K562 (cell line): ENCODE results near the gene TRIM65. TPM values are rescaled to one million over a fixed set of nuclear protein-coding genes. Genes with fewer than 3 reads are reported as not detected.

ENCODE experiments used
- CBX3 ChIP-seq, 2 experiments: IDR thresholded peaks; 1 replicate in 1 of 2; 2 replicates in 1 of 2; pipeline ENCODE4 v1.6.1; 2012; ENCODE audit warnings: inconsistent platforms in 2 of 2, low read length in 2 of 2, borderline replicate concordance in 1 of 2, control low read depth in 1 of 2
- CTBP1 ChIP-seq: fragments of 450-650 bp; IDR thresholded peaks from 2 replicates; pipeline ENCODE4 v1.6.1; 2016; ENCODE audit warnings: borderline replicate concordance
- FOXJ3 ChIP-seq: sonication (generic); formaldehyde crosslinking; IDR thresholded peaks from 2 replicates; pipeline ENCODE4 v1.4.0; 2020; ENCODE audit warnings: mild to moderate bottlenecking, missing genetic modification reagents
- HNRNPUL1 ChIP-seq: fragments of 200-400 bp; formaldehyde crosslinking; IDR thresholded peaks from 2 replicates; pipeline ENCODE4 v1.6.1; 2017; ENCODE audit warnings: low read length
- ID3 ChIP-seq, 2 experiments: fragments of 250-450 bp in 1 of 2; fragments of 450-650 bp in 1 of 2; sonication (Bioruptor Pico) in 1 of 2; IDR thresholded peaks; 2 replicates each; pipeline versions ENCODE4 v1.6.1 to v1.8.0; 2016 to 2021; ENCODE audit warnings: mild to moderate bottlenecking in 2 of 2, moderate library complexity in 2 of 2, missing compliant biosample characterization in 1 of 2, missing genetic modification characterization in 1 of 2
- KLF1 ChIP-seq: fragments of 450-650 bp; IDR thresholded peaks from 2 replicates; pipeline ENCODE4 v1.6.1; 2016; ENCODE audit warnings: missing genetic modification characterization, missing compliant biosample characterization
- MLX ChIP-seq, 2 experiments: fragments of 450-650 bp in 1 of 2; sonication (generic) in 1 of 2; formaldehyde crosslinking; conservative IDR thresholded peaks; 2 replicates each; pipeline versions ENCODE4 v1.4.0 to v1.8.1; 2020 to 2022; ENCODE audit warnings: mild to moderate bottlenecking in 1 of 2, missing genetic modification reagents in 1 of 2
- NCOR1 ChIP-seq: fragments of 450-650 bp; IDR thresholded peaks from 2 replicates; pipeline ENCODE4 v1.6.1; 2016; ENCODE audit warnings: mild to moderate bottlenecking, moderate library complexity
- POLR2B ChIP-seq: fragments of 450-650 bp; IDR thresholded peaks from 2 replicates; pipeline ENCODE4 v1.6.1; 2018; ENCODE audit warnings: low read depth; ENCODE audit not compliant: partially characterized antibody
- PYGO2 ChIP-seq: fragments of 450-650 bp; IDR thresholded peaks from 2 replicates; pipeline ENCODE4 v1.6.1; 2016; ENCODE audit warnings: mild to moderate bottlenecking, missing genetic modification characterization, moderate library complexity, missing compliant biosample characterization
- RBM15 ChIP-seq: fragments of 200-400 bp; formaldehyde crosslinking; IDR thresholded peaks from 2 replicates; pipeline ENCODE4 v1.6.1; 2018; ENCODE audit warnings: mild to moderate bottlenecking, low read length, moderate library complexity; ENCODE audit not compliant: insufficient read depth
- TCF3 ChIP-seq: sonication (generic); formaldehyde crosslinking; IDR thresholded peaks from 2 replicates; pipeline ENCODE4 v1.4.0; 2020; ENCODE audit warnings: mild to moderate bottlenecking, missing genetic modification reagents
- USF2 ChIP-seq: sonication (generic); formaldehyde crosslinking; IDR thresholded peaks from 2 replicates; pipeline ENCODE4 v1.5.0; 2020; ENCODE audit warnings: missing genetic modification reagents
- ZBED1 ChIP-seq: IDR thresholded peaks from 2 replicates; pipeline ENCODE4 v1.6.1; 2014
- ZC3H11A ChIP-seq: IDR thresholded peaks from 2 replicates; pipeline ENCODE4 v1.6.1; 2012; ENCODE audit warnings: low read depth, low read length, improper control_type of control experiment
- ZFP30 ChIP-seq: fragments of 250-450 bp; sonication (Bioruptor Pico); IDR thresholded peaks from 2 replicates; pipeline ENCODE4 v1.8.0; 2022; ENCODE audit warnings: moderate library complexity, mild to moderate bottlenecking, inconsistent platforms, borderline replicate concordance
- ZNF134 ChIP-seq: fragments of 250-450 bp; sonication (Bioruptor Pico); conservative IDR thresholded peaks from 2 replicates; pipeline ENCODE4 v1.4.0; 2020
- ZNF197 ChIP-seq: fragments of 200-800 bp; sonication (Bioruptor generic); IDR thresholded peaks from 2 replicates; pipeline ENCODE4 v1.6.1; 2016; ENCODE audit warnings: low read depth, missing genetic modification characterization, missing compliant biosample characterization
- ZNF324 ChIP-seq: fragments of 250-450 bp; sonication (Bioruptor Pico); IDR thresholded peaks from 2 replicates; pipeline ENCODE4 v1.4.0; 2020; ENCODE audit warnings: mild to moderate bottlenecking
- ZNF511 ChIP-seq: sonication (generic); formaldehyde crosslinking; IDR thresholded peaks from 2 replicates; pipeline ENCODE4 v1.8.0; 2022; ENCODE audit warnings: mild to moderate bottlenecking, missing genetic modification reagents
- ZNF75A ChIP-seq: fragments of 450-650 bp; formaldehyde crosslinking; IDR thresholded peaks from 2 replicates; pipeline ENCODE4 v1.4.0; 2020; ENCODE audit warnings: mild to moderate bottlenecking
- polyA plus RNA-seq, 8 experiments: library from polyadenylated mRNA; depleted of rRNA in 4 of 8; stranded (reverse) in 5 of 8; unstranded in 3 of 8; fragments of >200 nt; fragmentation: Nextera tagmentation in 2 of 8; fragmentation: Illumina TruSeq in 1 of 8; extraction: Ambion mirVana in 2 of 8; extraction: Trizol in 1 of 8; gene quantifications; 2 replicates each; pipeline versions ENCODE4 v1.2.1 to v1.2.3, GENCODE V29; 2011 to 2014; ENCODE audit warnings: inconsistent platforms in 1 of 8, missing spikeins in 1 of 8
- total RNA-seq, 7 experiments: library from RNA; depleted of rRNA in 6 of 7; stranded (reverse); fragments of >200 nt in 6 of 7; fragmentation: Illumina TruSeq in 2 of 7; extraction: Trizol in 2 of 7; gene quantifications; 2 replicates each; pipeline versions ENCODE4 v1.2.1 to v1.2.3, GENCODE V29; 2011 to 2021; ENCODE audit warnings: low replicate concordance in 1 of 7
- TF ChIP-seq, protein P1 (sequence below), 2 experiments: fragments of 450-650 bp in 1 of 2; sonication (generic) in 1 of 2; formaldehyde crosslinking in 1 of 2; IDR thresholded peaks in 1 of 2; conservative IDR thresholded peaks in 1 of 2; 2 replicates each; pipeline versions ENCODE4 v1.6.1 to v1.8.1; 2016 to 2023; ENCODE audit warnings: mild to moderate bottlenecking in 2 of 2, moderate library complexity in 2 of 2, inconsistent platforms in 1 of 2, missing genetic modification reagents in 1 of 2
- TF ChIP-seq, protein P2 (sequence below): fragments of 250-450 bp; sonication (Bioruptor Pico); IDR thresholded peaks from 2 replicates; pipeline ENCODE4 v1.4.0; 2020; ENCODE audit warnings: mild to moderate bottlenecking, moderate library complexity

The TRIM65 gene
- total and polyA plus RNA-seq, 9 of the 15 experiments (the other 6 are each of a cell fraction or from before 2014, with no cell fraction given): 2.8 to 45.7 (median 22.9) TPM

GRCh38 chr17:75904749-75905521 is 8.2 kb upstream of the TRIM65 start, which contains the start of gene MRPL38 (continued):
- TF ChIP-seq CBX3 (IDR thresholded peaks at IDR 0.05; ENCODE audit: borderline replicate concordance in 1 of 2, low read length in 2 of 2): peak in 1 of 2 experiments; percentile 48; a peak in 2 of 3 replicates
- no peak for TF ChIP-seq USF2 (CRISPR knock-in tag)
- TF ChIP-seq PYGO2 (tag): no peak
- no peak for TF ChIP-seq ID3 (CRISPR knock-in tag; IDR thresholded peaks at IDR 0.05)
- no peak for TF ChIP-seq ID3 (tag; IDR thresholded peaks at IDR 0.05)
- peak; percentile 43 for TF ChIP-seq TCF3 (CRISPR knock-in tag)
- no peak for TF ChIP-seq HNRNPUL1
- 0 out of 2 replicates have a peak, but pooled peaks have one; percentile 26 for TF ChIP-seq ZNF197
- peak; percentile 97 for TF ChIP-seq CTBP1
- no peak for TF ChIP-seq RBM15
- no peak for TF ChIP-seq FOXJ3
- no peak for TF ChIP-seq ZFP30
- no peak for TF ChIP-seq MLX (CRISPR knock-in tag; conservative IDR thresholded peaks at IDR 0.05)
- no peak for TF ChIP-seq ZC3H11A
- no peak for TF ChIP-seq ZNF75A (CRISPR knock-in tag)
- TF ChIP-seq, protein P1, sequence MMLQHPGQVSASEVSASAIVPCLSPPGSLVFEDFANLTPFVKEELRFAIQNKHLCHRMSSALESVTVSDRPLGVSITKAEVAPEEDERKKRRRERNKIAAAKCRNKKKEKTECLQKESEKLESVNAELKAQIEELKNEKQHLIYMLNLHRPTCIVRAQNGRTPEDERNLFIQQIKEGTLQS (IDR thresholded peaks at IDR 0.05): no peak
- TF ChIP-seq, protein P1 (CRISPR knock-in tag; conservative IDR thresholded peaks at IDR 0.05): peak; percentile 86
- no peak; the same call in 1 of the 2 replicates for TF ChIP-seq ZNF511
- TF ChIP-seq ZNF134: no peak
- TF ChIP-seq, protein P2, sequence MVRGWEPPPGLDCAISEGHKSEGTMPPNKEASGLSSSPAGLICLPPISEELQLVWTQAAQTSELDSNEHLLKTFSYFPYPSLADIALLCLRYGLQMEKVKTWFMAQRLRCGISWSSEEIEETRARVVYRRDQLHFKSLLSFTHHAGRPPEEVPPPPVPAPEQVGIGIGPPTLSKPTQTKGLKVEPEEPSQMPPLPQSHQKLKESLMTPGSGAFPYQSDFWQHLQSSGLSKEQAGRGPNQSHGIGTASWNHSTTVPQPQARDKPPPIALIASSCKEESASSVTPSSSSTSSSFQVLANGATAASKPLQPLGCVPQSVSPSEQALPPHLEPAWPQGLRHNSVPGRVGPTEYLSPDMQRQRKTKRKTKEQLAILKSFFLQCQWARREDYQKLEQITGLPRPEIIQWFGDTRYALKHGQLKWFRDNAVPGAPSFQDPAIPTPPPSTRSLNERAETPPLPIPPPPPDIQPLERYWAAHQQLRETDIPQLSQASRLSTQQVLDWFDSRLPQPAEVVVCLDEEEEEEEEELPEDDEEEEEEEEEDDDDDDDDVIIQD: no peak
- no peak for TF ChIP-seq POLR2B
- peak; percentile 72; the same call in 1 of the 2 replicates for TF ChIP-seq KLF1 (tag)
- TF ChIP-seq ZBED1: 0 out of 2 replicates have a peak, but pooled peaks have one; percentile 47
- no peak for TF ChIP-seq ZNF324 (CRISPR knock-in tag)
- peak; percentile 42 for TF ChIP-seq NCOR1
